IMR-90 (cell line): ENCODE data around the gene DRC7. TPM values are rescaled to one million over a fixed set of nuclear protein-coding genes. Genes with fewer than 3 reads are reported as not detected.

ENCODE experiments used
- ATAC-seq: fragments of 200-7000 bp; cut with Tn5 transposase; 2 replicates; pipeline ENCODE4 v1.9.1; 2020; ENCODE audit warnings: low read depth, mild to moderate bottlenecking, moderate library complexity
- BruUV-seq: library from RNA; stranded (reverse); fragments of 400-500 nt; replicated peaks from 2 replicates; lab custom pipeline; 2021; lab: Mats Ljungman, UMichigan
- CTCF ChIA-PET: fragments of 300-600 bp; formaldehyde crosslinking; extraction: SDS; loops from one replicate; lab custom pipeline; 2021; ENCODE audit warnings: antibody characterized with exemption; lab: Yijun Ruan, JAX
- POLR2A ChIA-PET: fragments of 300-600 bp; sonication (Branson Sonifier 250); formaldehyde crosslinking; loops from one replicate; lab custom pipeline; 2022; ENCODE audit warnings: antibody characterized with exemption; ENCODE audit not compliant: unreplicated experiment; lab: Charles Lee
- DNase-seq: peaks from one replicate; pipeline ENCODE4 v3.0.0; 2013
- H2AFZ ChIP-seq: replicated peaks from 2 replicates; pipeline ENCODE3; 2013; ENCODE audit warnings: low read length, mild to moderate bottlenecking; ENCODE audit not compliant: poor library complexity
- H2AK5ac ChIP-seq: 2 replicates; pipeline ENCODE4 v1.6.1; 2013; ENCODE audit warnings: low read depth, low read length, inconsistent platforms
- H2AK9ac ChIP-seq: replicated peaks from 2 replicates; pipeline ENCODE3; 2013; ENCODE audit warnings: mild to moderate bottlenecking, low read depth, low read length, moderate library complexity; ENCODE audit not compliant: poor library complexity
- H2BK120ac ChIP-seq: 2 replicates; pipeline ENCODE4 v1.6.1; 2013; ENCODE audit warnings: low read depth, low read length, inconsistent platforms
- H2BK15ac ChIP-seq: 3 replicates; pipeline ENCODE4 v1.6.1; 2013; ENCODE audit warnings: low read depth, low read length, inconsistent platforms
- H2BK20ac ChIP-seq: 2 replicates; pipeline ENCODE4 v1.6.1; 2013; ENCODE audit warnings: low read depth, mild to moderate bottlenecking, inconsistent platforms, low read length, moderate library complexity
- H2BK5ac ChIP-seq: 2 replicates; pipeline ENCODE4 v1.6.1; 2013; ENCODE audit warnings: mild to moderate bottlenecking, low read depth, low read length, inconsistent platforms; ENCODE audit not compliant: poor library complexity, severe bottlenecking
- H3K14ac ChIP-seq: replicated peaks from 2 replicates; pipeline ENCODE4 v1.6.1; 2013; ENCODE audit warnings: low read depth, low read length, inconsistent platforms
- H3K18ac ChIP-seq: 2 replicates; pipeline ENCODE4 v1.6.1; 2013; ENCODE audit warnings: low read depth, low read length, control low read depth
- H3K23ac ChIP-seq: 2 replicates; pipeline ENCODE4 v1.6.1; 2013; ENCODE audit warnings: low read depth, low read length, inconsistent platforms
- H3K27ac ChIP-seq: 2 replicates; pipeline ENCODE4 v1.5.1; 2013; ENCODE audit warnings: mild to moderate bottlenecking, control low read depth, low read length; ENCODE audit not compliant: insufficient read depth
- H3K27me3 ChIP-seq: 2 replicates; pipeline ENCODE4 v1.6.1; 2013; ENCODE audit warnings: low read length; ENCODE audit not compliant: control insufficient read depth, insufficient read depth
- H3K36me3 ChIP-seq: 2 replicates; pipeline ENCODE4 v1.6.1; 2013; ENCODE audit warnings: low read length, mixed read lengths; ENCODE audit not compliant: control insufficient read depth, insufficient read depth
- H3K4ac ChIP-seq: 2 replicates; pipeline ENCODE4 v1.6.1; 2013; ENCODE audit warnings: low read depth, low read length, inconsistent platforms
- H3K4me1 ChIP-seq: 2 replicates; pipeline ENCODE4 v1.6.1; 2013; ENCODE audit warnings: low read length, mixed read lengths; ENCODE audit not compliant: control insufficient read depth, insufficient read depth
- H3K4me2 ChIP-seq: 2 replicates; pipeline ENCODE4 v1.6.1; 2013; ENCODE audit warnings: low read depth, mild to moderate bottlenecking, control low read depth, low read length, moderate library complexity
- H3K4me3 ChIP-seq: 2 replicates; pipeline ENCODE4 v1.5.1; 2013; ENCODE audit warnings: low read depth, mild to moderate bottlenecking, control low read depth, low read length, moderate library complexity; ENCODE audit not compliant: insufficient read depth
- H3K56ac ChIP-seq: 2 replicates; pipeline ENCODE4 v1.6.1; 2013; ENCODE audit warnings: low read length, inconsistent platforms; ENCODE audit not compliant: insufficient read depth; ENCODE audit errors: extremely low read depth
- H3K79me1 ChIP-seq, 2 experiments: 2 replicates each; pipeline ENCODE4 v1.6.1; 2013; ENCODE audit warnings: low read length in 2 of 2, inconsistent platforms in 1 of 2, low read depth in 1 of 2
- H3K9ac ChIP-seq: 2 replicates; pipeline ENCODE4 v1.6.1; 2013; ENCODE audit warnings: low read depth, low read length, control low read depth
- H3K9me1 ChIP-seq: 2 replicates; pipeline ENCODE4 v1.6.1; 2013; ENCODE audit warnings: low read length, inconsistent platforms; ENCODE audit not compliant: insufficient read depth
- H3K9me3 ChIP-seq: 2 replicates; pipeline ENCODE4 v1.6.1; 2013; ENCODE audit warnings: low read length; ENCODE audit not compliant: control insufficient read depth, insufficient read depth
- H4K20me1 ChIP-seq: 2 replicates; pipeline ENCODE4 v1.6.1; 2013; ENCODE audit warnings: low read length, inconsistent platforms; ENCODE audit not compliant: insufficient read depth
- H4K5ac ChIP-seq: 2 replicates; pipeline ENCODE4 v1.6.1; 2013; ENCODE audit warnings: mild to moderate bottlenecking, low read depth, low read length, control low read depth
- H4K8ac ChIP-seq, 2 experiments: 2 replicates each; pipeline ENCODE4 v1.6.1; 2013; ENCODE audit warnings: low read depth in 2 of 2, low read length in 2 of 2, control low read depth in 1 of 2, inconsistent platforms in 1 of 2
- H4K91ac ChIP-seq: 2 replicates; pipeline ENCODE4 v1.6.1; 2013; ENCODE audit warnings: low read depth, low read length, inconsistent platforms; ENCODE audit not compliant: insufficient read depth
- BHLHE40 ChIP-seq: fragments of 150-350 bp; IDR thresholded peaks from 2 replicates; pipeline ENCODE4 v1.6.1; 2016; ENCODE audit warnings: mild to moderate bottlenecking, low read depth, low read length
- FOS ChIP-seq: fragments of 150-350 bp; IDR thresholded peaks from 2 replicates; pipeline ENCODE4 v1.6.1; 2016; ENCODE audit warnings: low read depth, low read length
- MAFK ChIP-seq: IDR thresholded peaks from 2 replicates; pipeline ENCODE4 v1.6.1; 2012; ENCODE audit warnings: low read depth, low read length, improper control_type of control experiment
- MAZ ChIP-seq: IDR thresholded peaks from 2 replicates; pipeline ENCODE4 v1.6.1; 2012; ENCODE audit warnings: low read depth, mild to moderate bottlenecking, low read length, improper control_type of control experiment, moderate library complexity, borderline replicate concordance
- NFE2L2 ChIP-seq: fragments of 150-350 bp; IDR thresholded peaks from 2 replicates; pipeline ENCODE4 v1.6.1; 2016; ENCODE audit warnings: low read depth, mild to moderate bottlenecking, low read length
- RFX5 ChIP-seq: IDR thresholded peaks from 2 replicates; pipeline ENCODE4 v1.8.0; 2012; ENCODE audit warnings: low read depth, mild to moderate bottlenecking, low read length, moderate library complexity
- WGBS, 2 experiments: methylation state at CpG; one replicate each; pipeline versions ENCODE4 v1.1.5 to v1.1.7; 2013; ENCODE audit warnings: missing lambda C conversion rate in 2 of 2; ENCODE audit not compliant: insufficient read length in 1 of 2; ENCODE audit errors: extremely low coverage in 2 of 2; 5-methylcytosine and 5-hydroxymethylcytosine counted together
- dilution Hi-C: fragments of 300-500 bp; cut with HindIII; formaldehyde crosslinking; loops from one replicate; pipeline ENCODE4 v1.14.3; 2018; ENCODE audit warnings: low sequenced_read_pairs; ENCODE audit not compliant: unreplicated experiment
- in situ Hi-C: fragments of 300-500 bp; cut with MboI; formaldehyde crosslinking; loops from 3 replicates; pipeline ENCODE4 v1.14.3; 2019; ENCODE audit warnings: low sequenced_read_pairs, inconsistent platforms, mixed read lengths
- intact Hi-C: fragments of 100-400 bp; cut with micrococcal nuclease; formaldehyde crosslinking; loops from 2 replicates; pipeline ENCODE4 v1.10.0; 2022
- polyA plus RNA-seq, 3 experiments: library from polyadenylated mRNA; depleted of rRNA; stranded (reverse); fragments of >200 nt; gene quantifications; 2 replicates each; pipeline ENCODE4 v1.2.3, GENCODE V29; 2012; ENCODE audit warnings: low replicate concordance in 1 of 3
- total RNA-seq: library from RNA; depleted of rRNA; stranded (reverse); fragments of >200 nt; gene quantifications from 2 replicates; pipeline ENCODE4 v1.2.3, GENCODE V29; 2012
- TF ChIP-seq, protein P1 (sequence below): fragments of 150-350 bp; IDR thresholded peaks from 2 replicates; pipeline ENCODE4 v1.6.1; 2017; ENCODE audit warnings: mild to moderate bottlenecking, antibody characterized with exemption, low read length, low read depth

The DRC7 gene
- total and polyA plus RNA-seq, 2 of the 4 experiments (the other 2 are of a cell fraction): not detected

DNA sequence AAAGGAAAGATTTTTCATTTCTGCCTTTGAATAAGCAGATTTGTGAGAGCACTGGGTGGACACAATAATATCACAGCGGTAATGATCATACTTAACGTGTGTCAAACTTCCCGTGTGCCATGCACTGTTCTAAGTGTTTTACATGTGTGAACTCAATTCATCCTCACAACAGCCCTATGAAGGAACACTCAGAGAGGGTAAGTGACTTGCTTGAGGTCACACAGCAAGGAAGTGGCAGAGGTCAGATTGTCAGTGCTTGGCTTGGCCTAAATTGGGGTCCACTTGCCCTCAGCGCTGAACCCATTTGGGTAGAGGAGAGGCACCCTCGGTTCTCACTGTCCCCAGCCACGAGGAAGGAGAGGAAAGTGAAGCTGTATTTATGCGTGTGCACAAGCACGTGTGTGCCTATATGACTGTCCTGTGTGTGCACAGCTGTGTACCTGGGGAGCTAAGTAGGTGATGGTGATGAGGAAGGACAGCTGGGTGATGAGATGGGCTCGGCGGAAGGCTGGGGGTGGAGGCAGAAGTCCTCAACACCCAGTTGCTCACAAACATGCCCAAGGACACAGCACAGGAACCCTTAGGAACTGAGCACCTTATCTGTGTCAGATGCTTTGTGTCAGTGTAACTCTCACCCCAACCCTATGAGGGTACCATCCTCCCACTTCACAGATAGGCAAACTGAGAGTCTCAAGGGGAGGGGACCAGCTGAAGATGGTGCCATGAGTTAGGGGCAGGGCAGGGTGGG is 36.3 kb upstream of the DRC7 start:
- WGBS, 2 experiments: no CpG with 5 or more reads among the region's 10 CpGs
- no TSS peak for BruUV-seq
- H2BK15ac ChIP-seq: no peak overlapping the region

More for the DNA sequence above, 36.3 kb upstream of the DRC7 start:
- ATAC-seq (no peak), DNase-seq (no peak)
- no peak overlapping the region for H3K4me3 ChIP-seq
- no peak overlapping the region for H2AK9ac ChIP-seq
- CTCF ChIA-PET: no interaction called here
- no peaks in the 10 kb centered on the region for H3K9me3 ChIP-seq
- POLR2A ChIA-PET: no interaction called here
- H3K4me1 ChIP-seq: no peaks in the 10 kb centered on the region
- no peaks in the 10 kb centered on the region; the same call in 1 of the 2 replicates for H3K27me3 ChIP-seq
- H3K23ac ChIP-seq: no peak overlapping the region
- H3K9ac ChIP-seq: no peak overlapping the region
- H4K8ac ChIP-seq: no peak overlapping the region
- dilution Hi-C loops (no loop called here), intact Hi-C loops (no loop called here), in situ Hi-C loops (no loop called here)
- no peak overlapping the region for H3K14ac ChIP-seq
- no peak overlapping the region for H3K27ac ChIP-seq
- no peak overlapping the region for H4K91ac ChIP-seq
- no peak overlapping the region for H2AK5ac ChIP-seq
- no peak overlapping the region for H2BK5ac ChIP-seq
- H2BK120ac ChIP-seq: no peak overlapping the region
- H4K5ac ChIP-seq: no peak overlapping the region
- no peak overlapping the region for H2BK20ac ChIP-seq
- H4K20me1 ChIP-seq: no peaks in the 10 kb centered on the region
- no peaks in the 10 kb centered on the region for H3K79me1 ChIP-seq
- H2AFZ ChIP-seq: no peak overlapping the region
- no peak overlapping the region for H3K18ac ChIP-seq
- H3K4me2 ChIP-seq: no peak overlapping the region
- no peaks in the 10 kb centered on the region for H3K36me3 ChIP-seq
- no peaks in the 10 kb centered on the region; the same call in 1 of the 2 replicates for H3K9me1 ChIP-seq
- no peak overlapping the region for H3K56ac ChIP-seq
- TF ChIP-seq RFX5 (no peak), NFE2L2 (no peak), MAFK (no peak), FOS (no peak), BHLHE40 (no peak), MAZ (no peak)
- TF ChIP-seq, protein P1, sequence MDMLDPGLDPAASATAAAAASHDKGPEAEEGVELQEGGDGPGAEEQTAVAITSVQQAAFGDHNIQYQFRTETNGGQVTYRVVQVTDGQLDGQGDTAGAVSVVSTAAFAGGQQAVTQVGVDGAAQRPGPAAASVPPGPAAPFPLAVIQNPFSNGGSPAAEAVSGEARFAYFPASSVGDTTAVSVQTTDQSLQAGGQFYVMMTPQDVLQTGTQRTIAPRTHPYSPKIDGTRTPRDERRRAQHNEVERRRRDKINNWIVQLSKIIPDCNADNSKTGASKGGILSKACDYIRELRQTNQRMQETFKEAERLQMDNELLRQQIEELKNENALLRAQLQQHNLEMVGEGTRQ: no peak
- no peak overlapping the region for H3K4ac ChIP-seq
